Measurements from ENCODE around the gene EIF1. TPM values are rescaled to one million over a fixed set of nuclear protein-coding genes. Genes with fewer than 3 reads are reported as not detected.

The EIF1 gene
- total RNA-seq, 1 experiment from 2014 or later: 74.2 TPM

- DNase-seq (ENCODE audit: low spot score): no peak
These were observed 47.1 kb downstream of the EIF1 start for GRCh38 chr17:41735744-41736143.

DNA sequence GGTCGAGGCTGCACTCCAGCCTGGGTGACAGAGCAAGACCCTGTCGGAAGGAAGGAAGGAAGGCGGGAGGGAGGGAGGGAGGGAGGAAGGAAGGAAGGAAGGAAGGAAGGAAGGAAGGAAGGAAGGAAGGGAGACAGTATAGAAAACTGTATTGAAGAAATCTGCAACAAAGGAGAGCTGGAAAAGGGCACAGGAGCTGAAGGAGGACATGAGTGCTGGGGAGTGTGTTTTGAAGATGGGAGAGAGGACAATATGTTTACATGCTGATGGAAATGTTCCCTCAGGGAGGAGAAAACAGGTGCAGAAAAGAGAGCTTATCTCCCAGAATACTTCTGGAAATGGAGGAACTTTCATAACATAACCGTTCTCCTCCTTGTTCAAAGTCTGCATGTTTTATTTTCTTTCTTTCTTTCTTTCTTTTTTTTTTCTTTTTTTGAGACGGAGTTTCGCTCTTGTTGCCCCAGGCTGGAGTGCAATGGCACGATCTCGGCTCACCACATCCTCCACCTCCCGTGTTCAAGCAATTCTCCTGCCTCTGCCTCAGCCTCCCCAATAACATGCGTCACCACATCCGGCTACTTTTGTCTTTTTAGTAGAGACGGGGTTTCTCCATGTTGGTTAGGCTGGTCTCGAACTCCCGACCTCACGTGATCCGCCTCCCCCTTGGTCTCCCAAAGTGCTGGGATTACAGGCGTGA, 48.4 kb downstream of the EIF1 start:
- no peak for DNase-seq (ENCODE audit: low spot score)

GRCh38 chr17:41737680-41738023, 49.0 kb downstream of the EIF1 start:
- DNase-seq (ENCODE audit: low spot score): peak; percentile 15

GRCh38 chr17:41738077-41738800, 49.6 kb downstream of the EIF1 start:
- peak; percentile 75 for DNase-seq (ENCODE audit: low spot score)

DNA sequence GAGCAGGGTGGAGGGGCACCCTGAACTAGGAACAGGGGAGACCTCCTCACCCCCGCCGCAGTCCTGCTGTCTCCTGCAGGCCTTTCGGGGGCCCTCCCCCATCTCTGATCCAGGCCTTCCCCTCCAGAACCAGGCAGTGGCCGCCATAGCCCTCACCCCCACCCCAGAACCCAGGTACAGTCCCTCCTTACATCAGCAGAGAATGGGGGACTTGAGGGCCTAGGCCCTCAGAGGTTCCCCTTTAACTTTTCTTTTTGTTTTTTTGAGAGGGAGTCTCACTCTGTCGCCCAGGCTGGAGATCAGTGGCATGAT, 50.1 kb downstream of the EIF1 start:
- DNase-seq (ENCODE audit: low spot score): no peak

- DNase-seq (ENCODE audit: low spot score): peak; percentile 82
These were observed 51.1 kb downstream of the EIF1 start for GRCh38 chr17:41739661-41740352.

- DNase-seq (ENCODE audit: low spot score): no peak
These were observed 51.8 kb downstream of the EIF1 start for GRCh38 chr17:41740506-41740905.

- no peak for DNase-seq (ENCODE audit: low spot score)
These were observed 53.0 kb downstream of the EIF1 start for GRCh38 chr17:41741709-41742108.

Other genes with a start within 250 kb of the EIF1 start
- not detected in 2 replicates for gene KRT38, start 247.9 kb upstream of the EIF1 start, total RNA-seq (2014; rRNA removed; shearing (Covaris generic))
- gene KRT32, start 221.5 kb upstream of the EIF1 start, total RNA-seq (2014; rRNA removed; shearing (Covaris generic)): 0.12 TPM in 1 of 2 replicates, not detected in the other
- gene KRT35, start 207.7 kb upstream of the EIF1 start, total RNA-seq (2014; rRNA removed; shearing (Covaris generic)): not detected in 2 replicates
- gene KRT36, start 199.0 kb upstream of the EIF1 start, total RNA-seq (2014; rRNA removed; shearing (Covaris generic)): 0.05 TPM in 1 of 2 replicates, not detected in the other
- 2.7 and 2.8 TPM in 2 replicates for gene KRT13, start 183.3 kb upstream of the EIF1 start, total RNA-seq (2014; rRNA removed; shearing (Covaris generic))
- gene KRT15, start 170.0 kb upstream of the EIF1 start, total RNA-seq (2014; rRNA removed; shearing (Covaris generic)): 29.8 and 31.9 TPM in 2 replicates
- gene KRT19, start 160.6 kb upstream of the EIF1 start, total RNA-seq (2014; rRNA removed; shearing (Covaris generic)): 8.5 and 11.5 TPM in 2 replicates
- not detected in 2 replicates for gene KRT9, start 116.8 kb upstream of the EIF1 start, total RNA-seq (2014; rRNA removed; shearing (Covaris generic))
- not detected in 2 replicates for gene KRT14, start 102.0 kb upstream of the EIF1 start, total RNA-seq (2014; rRNA removed; shearing (Covaris generic))
- gene KRT16, start 76.1 kb upstream of the EIF1 start, total RNA-seq (2014; rRNA removed; shearing (Covaris generic)): 0.50 and 2.2 TPM in 2 replicates
- gene KRT17, start 64.3 kb upstream of the EIF1 start, total RNA-seq (2014; rRNA removed; shearing (Covaris generic)): 0.29 TPM in 1 of 2 replicates, not detected in the other
- not detected in 2 replicates for gene GAST, start 23.4 kb downstream of the EIF1 start, total RNA-seq (2014; rRNA removed; shearing (Covaris generic))
- gene HAP1, start 45.8 kb downstream of the EIF1 start, total RNA-seq (2014; rRNA removed; shearing (Covaris generic)): 0.14 and 0.43 TPM in 2 replicates
- 64.6 and 78.6 TPM in 2 replicates for gene JUP, start 97.8 kb downstream of the EIF1 start, total RNA-seq (2014; rRNA removed; shearing (Covaris generic))
- 66.5 and 71.6 TPM in 2 replicates for gene P3H4, start 123.1 kb downstream of the EIF1 start, total RNA-seq (2014; rRNA removed; shearing (Covaris generic))
- 131 and 139 TPM in 2 replicates for gene FKBP10, start 124.1 kb downstream of the EIF1 start, total RNA-seq (2014; rRNA removed; shearing (Covaris generic))
- gene NT5C3B, start 147.3 kb downstream of the EIF1 start, total RNA-seq (2014; rRNA removed; shearing (Covaris generic)): 101 TPM in 2 replicates
- gene KLHL10, start 148.9 kb downstream of the EIF1 start, total RNA-seq (2014; rRNA removed; shearing (Covaris generic)): not detected in 2 replicates
- 31.5 and 34.8 TPM in 2 replicates for gene KLHL11, start 176.5 kb downstream of the EIF1 start, total RNA-seq (2014; rRNA removed; shearing (Covaris generic))
- 212 and 231 TPM in 2 replicates for gene ACLY, start 230.1 kb downstream of the EIF1 start, total RNA-seq (2014; rRNA removed; shearing (Covaris generic))
- gene ODAD4, start 241.7 kb downstream of the EIF1 start, total RNA-seq (2014; rRNA removed; shearing (Covaris generic)): 1.8 and 2.2 TPM in 2 replicates

All from A172 (cell line).